Vein endothelial cell (primary cell): Measurements from ENCODE around the gene HESX1. TPM values are rescaled to one million over a fixed set of nuclear protein-coding genes. Genes with fewer than 3 reads are reported as not detected.

Source experiments
- total RNA-seq: library from RNA; depleted of rRNA; stranded (reverse); fragments of >200 nt; gene quantifications from 2 replicates; pipeline ENCODE4 v1.2.3, GENCODE V29; 2012

The HESX1 gene
- 0.33 and 0.67 TPM in 2 replicates for total RNA-seq

GRCh38 chr3:57199895-57200297, at the start of gene HESX1:
HESX1 (minus strand) TSS chr3:57199978; CDS start chr3:57199918, 60 bp downstream.

GRCh38 chr3:57227204-57227929, 27.6 kb upstream of the HESX1 start, which contains the start of gene APPL1:
APPL1 (plus strand) TSS chr3:57227729; CDS start chr3:57227884, 155 bp downstream.

GRCh38 chr3:57164657-57165573, 34.9 kb downstream of the HESX1 start, which contains the start of gene IL17RD:
IL17RD (minus strand) TSS chr3:57165353; CDS start chr3:57165286, 67 bp downstream.

Other genes with a start within 250 kb of the HESX1 start
- 0.33 and 0.48 TPM in 2 replicates for gene SPATA12, start 139.3 kb downstream of the HESX1 start, total RNA-seq
- 0.96 and 0.98 TPM in 2 replicates for gene IL17RD, start 34.6 kb downstream of the HESX1 start, total RNA-seq
- gene APPL1, start 27.8 kb upstream of the HESX1 start, total RNA-seq = 43.2 and 45.4 TPM in 2 replicates
- not detected in 2 replicates for gene ASB14, start 92.7 kb upstream of the HESX1 start, total RNA-seq